PC-9 (cell line): Measurements from ENCODE around the gene NELFA. TPM values are rescaled to one million over a fixed set of nuclear protein-coding genes. Genes with fewer than 3 reads are reported as not detected.

Experiments used
- BruUV-seq: library from RNA; stranded (reverse); fragments of 400-500 nt; replicated peaks from 2 replicates; lab custom pipeline; 2021; lab: Mats Ljungman, UMichigan
- CTCF ChIA-PET: fragments of 300-600 bp; sonication (Branson Sonifier 250); formaldehyde crosslinking; loops from one replicate; lab custom pipeline; 2022; ENCODE audit warnings: antibody characterized with exemption; lab: Charles Lee
- POLR2A ChIA-PET: fragments of 300-600 bp; sonication (Branson Sonifier 250); formaldehyde crosslinking; loops from one replicate; lab custom pipeline; 2022; ENCODE audit warnings: antibody characterized with exemption; ENCODE audit not compliant: unreplicated experiment; lab: Charles Lee
- DNase-seq, 2 experiments: peaks; one replicate each; pipeline versions ENCODE4 v3.0.0 to v3.0.0-alpha.2; 2015 to 2022; ENCODE audit warnings: mixed read lengths in 1 of 2
- H2AFZ ChIP-seq: fragments of 200-600 bp; sonication (generic); 2 replicates; pipeline ENCODE4 v1.8.1; 2017; ENCODE audit warnings: antibody characterized with exemption
- H3F3A ChIP-seq: fragments of 200-600 bp; sonication (generic); 2 replicates; pipeline ENCODE4 v1.8.1; 2017; ENCODE audit warnings: antibody characterized with exemption, mild to moderate bottlenecking, low read depth; ENCODE audit not compliant: insufficient read depth
- H3K27ac ChIP-seq: fragments of 200-600 bp; sonication (generic); 2 replicates; pipeline ENCODE4 v1.6.1; 2016; ENCODE audit warnings: mixed run types
- H3K27me3 ChIP-seq: fragments of 200-600 bp; sonication (generic); 2 replicates; pipeline ENCODE4 v1.6.1; 2016; ENCODE audit warnings: low read depth, mixed run types; ENCODE audit not compliant: insufficient read depth
- H3K36me3 ChIP-seq: fragments of 200-600 bp; sonication (generic); 2 replicates; pipeline ENCODE4 v1.6.1; 2016; ENCODE audit warnings: low read depth, mixed run types
- H3K4me1 ChIP-seq: fragments of 200-600 bp; sonication (generic); replicated peaks from 2 replicates; pipeline ENCODE4 v1.6.1; 2016; ENCODE audit warnings: mixed run types; ENCODE audit not compliant: insufficient read depth
- H3K4me2 ChIP-seq: fragments of 200-600 bp; sonication (generic); 2 replicates; pipeline ENCODE4 v1.6.1; 2017; ENCODE audit warnings: mixed run types
- H3K4me3 ChIP-seq: fragments of 200-600 bp; sonication (generic); 2 replicates; pipeline ENCODE4 v1.6.1; 2016; ENCODE audit warnings: mixed run types
- H3K79me2 ChIP-seq: fragments of 200-600 bp; sonication (generic); 2 replicates; pipeline ENCODE4 v1.6.1; 2017; ENCODE audit warnings: low read depth, mixed run types
- H3K9me2 ChIP-seq: fragments of 200-600 bp; sonication (generic); 2 replicates; pipeline ENCODE4 v1.8.1; 2017; ENCODE audit warnings: mild to moderate bottlenecking; ENCODE audit not compliant: insufficient read depth
- H3K9me3 ChIP-seq: fragments of 200-600 bp; sonication (generic); 2 replicates; pipeline ENCODE4 v1.8.1; 2016; ENCODE audit warnings: low read depth; ENCODE audit not compliant: insufficient read depth
- H4K20me1 ChIP-seq: fragments of 200-600 bp; sonication (generic); 2 replicates; pipeline ENCODE4 v1.8.1; 2017; ENCODE audit not compliant: insufficient read depth
- EZH2 ChIP-seq: fragments of 200-600 bp; sonication (generic); IDR thresholded peaks from 2 replicates; pipeline ENCODE4 v1.8.0; 2017; ENCODE audit warnings: antibody characterized with exemption, low read depth
- intact Hi-C: fragments of 100-400 bp; cut with micrococcal nuclease; formaldehyde crosslinking; loops from one replicate; pipeline ENCODE4 v1.10.0; 2022; ENCODE audit not compliant: unreplicated experiment
- total RNA-seq: library from RNA; stranded (reverse); gene quantifications from 2 replicates; pipeline ENCODE4 v1.2.3, GENCODE V29; 2021
- TF ChIP-seq, protein P1 (sequence below): fragments of 200-600 bp; sonication (generic); conservative IDR thresholded peaks from 2 replicates; pipeline ENCODE4 v1.6.1; 2017; ENCODE audit warnings: mixed run types, antibody characterized with exemption, mild to moderate bottlenecking, moderate library complexity

Gene NELFA
- total RNA-seq, 1 experiment from 2014 or later, result 52.4 TPM

DNA sequence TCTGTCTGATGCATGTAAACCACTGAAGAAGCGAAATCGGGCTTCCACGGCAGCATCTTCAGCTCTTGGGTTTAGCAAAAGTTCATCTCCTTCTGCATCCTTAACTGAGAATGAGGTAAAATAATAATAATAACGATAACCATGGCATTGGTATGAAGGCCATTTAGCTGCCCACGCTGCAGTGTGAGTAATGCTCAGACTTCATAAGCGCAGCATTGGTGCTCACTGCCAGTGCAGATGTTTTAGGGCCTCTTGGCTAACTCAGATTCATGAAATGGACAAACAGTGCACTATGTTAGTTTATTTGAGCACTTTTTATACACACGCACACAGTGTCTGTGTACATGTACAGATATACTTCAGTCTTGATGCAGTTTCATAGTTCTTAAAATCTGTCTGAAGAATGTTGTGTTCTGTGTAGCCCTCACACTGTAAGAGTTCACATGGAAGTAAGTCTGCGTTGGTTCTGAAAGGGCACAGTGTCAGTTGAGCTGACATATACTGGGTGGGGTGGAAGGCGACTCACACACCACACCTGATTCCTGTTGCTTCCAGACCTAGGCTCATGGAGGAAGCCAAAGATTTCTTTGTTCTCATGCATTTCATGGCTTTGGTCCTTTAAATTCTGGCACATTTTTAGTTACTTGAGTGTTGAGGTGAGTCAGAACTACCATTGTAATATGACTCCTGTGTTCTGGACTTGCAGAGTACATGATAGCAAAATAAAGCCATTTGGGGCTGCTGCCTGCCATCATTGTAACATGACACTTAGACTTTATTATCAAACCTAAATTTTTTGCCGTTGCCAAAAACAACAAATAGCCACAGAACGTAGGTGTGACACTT, 68.9 kb downstream of the NELFA start:
- Histone ChIP-seq H3K36me3 (peaks cover 30% of the 10 kb centered on the region), H3K9me2 (no peaks in the 10 kb centered on the region), H3K79me2 (peaks cover 12% of the 10 kb centered on the region), H4K20me1 (no peaks in the 10 kb centered on the region; the same call in 1 of the 2 replicates), H3K9me3 (no peaks in the 10 kb centered on the region), H3K4me3 (no peak overlapping the region), H3K27ac (peak overlapping the region; percentile 43), H3K27me3 (no peaks in the 10 kb centered on the region), H3K4me2 (peak overlapping the region; percentile 46), H3F3A (peaks cover 39% of the 10 kb centered on the region), H2AFZ (no peak overlapping the region), H3K4me1 (peaks cover 28% of the 10 kb centered on the region)
- CTCF ChIA-PET, result interaction anchor here (0.6 to 1.0 kb wide), 2 partner anchors 59 to 174 kb away, joined by 3 to 4 read pairs; no protein-coding TSS in a partner anchor
- BruUV-seq, result no TSS peak
- POLR2A ChIA-PET, result no interaction called here
- DNase-seq, result peak; percentile 52 to 96
- no peak for TF ChIP-seq EZH2
- TF ChIP-seq, protein P1, sequence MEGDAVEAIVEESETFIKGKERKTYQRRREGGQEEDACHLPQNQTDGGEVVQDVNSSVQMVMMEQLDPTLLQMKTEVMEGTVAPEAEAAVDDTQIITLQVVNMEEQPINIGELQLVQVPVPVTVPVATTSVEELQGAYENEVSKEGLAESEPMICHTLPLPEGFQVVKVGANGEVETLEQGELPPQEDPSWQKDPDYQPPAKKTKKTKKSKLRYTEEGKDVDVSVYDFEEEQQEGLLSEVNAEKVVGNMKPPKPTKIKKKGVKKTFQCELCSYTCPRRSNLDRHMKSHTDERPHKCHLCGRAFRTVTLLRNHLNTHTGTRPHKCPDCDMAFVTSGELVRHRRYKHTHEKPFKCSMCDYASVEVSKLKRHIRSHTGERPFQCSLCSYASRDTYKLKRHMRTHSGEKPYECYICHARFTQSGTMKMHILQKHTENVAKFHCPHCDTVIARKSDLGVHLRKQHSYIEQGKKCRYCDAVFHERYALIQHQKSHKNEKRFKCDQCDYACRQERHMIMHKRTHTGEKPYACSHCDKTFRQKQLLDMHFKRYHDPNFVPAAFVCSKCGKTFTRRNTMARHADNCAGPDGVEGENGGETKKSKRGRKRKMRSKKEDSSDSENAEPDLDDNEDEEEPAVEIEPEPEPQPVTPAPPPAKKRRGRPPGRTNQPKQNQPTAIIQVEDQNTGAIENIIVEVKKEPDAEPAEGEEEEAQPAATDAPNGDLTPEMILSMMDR, result no peak
- intact Hi-C loops, result loop anchor here (1.0 kb wide), 1 partner anchor 162 kb away; no protein-coding TSS in a partner anchor

DNA sequence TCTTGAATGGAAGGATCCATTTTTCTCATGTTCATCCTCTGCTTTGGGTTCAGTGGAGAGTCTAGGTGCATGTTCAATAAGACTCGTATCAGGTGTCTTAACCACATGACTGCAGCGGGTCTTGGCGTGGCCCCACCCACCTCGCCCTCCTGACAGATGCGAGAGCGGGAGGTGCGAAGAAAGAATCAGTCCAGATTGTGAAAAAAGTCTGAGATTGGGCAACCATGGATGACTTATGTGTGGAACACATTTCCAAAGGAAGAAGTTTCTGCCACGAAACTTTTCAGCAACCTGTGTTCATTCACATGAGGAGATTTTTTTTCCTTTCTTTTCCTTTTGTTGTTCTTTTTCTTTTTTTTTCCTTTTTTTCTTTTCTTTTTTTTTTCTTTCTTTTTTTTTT, 70.7 kb downstream of the NELFA start:
- intact Hi-C loops, result no loop called here

DNA sequence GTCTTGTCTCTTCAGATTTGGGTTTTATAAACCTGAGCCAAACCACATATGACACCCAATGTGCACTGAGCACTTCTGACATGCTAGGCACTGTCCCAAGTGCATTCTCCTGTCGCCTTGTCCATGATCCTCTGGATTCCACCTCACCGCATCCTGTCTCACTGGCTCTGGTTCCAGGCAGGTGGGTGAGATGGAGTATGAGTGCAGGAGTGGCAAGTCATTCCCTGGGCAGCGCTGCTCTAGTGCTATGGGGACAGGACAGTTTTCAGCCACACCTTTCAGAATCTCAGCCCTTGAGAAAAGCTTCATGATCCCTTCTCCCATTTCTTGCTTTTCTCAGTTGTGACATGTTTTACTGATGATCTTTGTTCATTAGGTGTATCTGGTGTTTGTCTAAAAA, 71.2 kb downstream of the NELFA start:
- no peak for DNase-seq
- H3K27ac ChIP-seq, result no peak overlapping the region
- H3K4me1 ChIP-seq, result peaks cover 28% of the 10 kb centered on the region
- TF ChIP-seq, protein P1, result no peak
- TF ChIP-seq EZH2, result no peak
- H3K9me3 ChIP-seq, result no peaks in the 10 kb centered on the region
- no peak overlapping the region for H2AFZ ChIP-seq
- BruUV-seq, result no TSS peak
- H3K4me3 ChIP-seq, result no peak overlapping the region
- H3K4me2 ChIP-seq, result no peak overlapping the region
- no peaks in the 10 kb centered on the region for H3K27me3 ChIP-seq
- no peaks in the 10 kb centered on the region; the same call in 1 of the 2 replicates for H4K20me1 ChIP-seq
- H3K79me2 ChIP-seq, result peaks cover 12% of the 10 kb centered on the region
- H3K9me2 ChIP-seq, result no peaks in the 10 kb centered on the region
- H3F3A ChIP-seq, result peaks cover 39% of the 10 kb centered on the region
- ChIA-PET POLR2A (interaction anchor here (0.6 kb wide), 1 partner anchor 183 kb away, joined by 3 read pairs; no protein-coding TSS in a partner anchor), CTCF (no interaction called here)
- peaks cover 19% of the 10 kb centered on the region for H3K36me3 ChIP-seq
- intact Hi-C loops, result no loop called here

More for the DNA sequence above, 70.7 kb downstream of the NELFA start:
- POLR2A ChIA-PET, result no interaction called here
- CTCF ChIA-PET, result interaction anchor here (0.6 kb wide), 2 partner anchors 20 to 59 kb away, joined by 6 to 12 read pairs; no protein-coding TSS in a partner anchor
- no TSS peak for BruUV-seq
- Histone ChIP-seq H3K9me3 (no peaks in the 10 kb centered on the region), H3K4me1 (peaks cover 28% of the 10 kb centered on the region), H3K4me2 (no peak overlapping the region), H3K9me2 (no peaks in the 10 kb centered on the region), H3K27me3 (no peaks in the 10 kb centered on the region), H3K36me3 (peaks cover 24% of the 10 kb centered on the region), H3K4me3 (no peak overlapping the region), H3K79me2 (peaks cover 12% of the 10 kb centered on the region), H3K27ac (no peak overlapping the region), H2AFZ (no peak overlapping the region), H4K20me1 (no peaks in the 10 kb centered on the region; the same call in 1 of the 2 replicates), H3F3A (peaks cover 39% of the 10 kb centered on the region)
- TF ChIP-seq EZH2, result no peak
- TF ChIP-seq, protein P1, result no peak
- DNase-seq, result no peak
